RPMI7951 (cell line): Measurements from ENCODE around the gene CACNA1G. TPM values are rescaled to one million over a fixed set of nuclear protein-coding genes. Genes with fewer than 3 reads are reported as not detected.

Experiments
- DNase-seq: peaks from one replicate; pipeline ENCODE4 v3.0.0-alpha.2; 2012; ENCODE audit warnings: low read depth
- total RNA-seq: library from RNA; depleted of rRNA; stranded (reverse); fragments of >200 nt; shearing (Covaris generic); gene quantifications from 2 replicates; pipeline ENCODE4 v1.2.3, GENCODE V29; 2014

CACNA1G gene
- total RNA-seq, 1 experiment from 2014 or later, result 0.12 TPM

DNA sequence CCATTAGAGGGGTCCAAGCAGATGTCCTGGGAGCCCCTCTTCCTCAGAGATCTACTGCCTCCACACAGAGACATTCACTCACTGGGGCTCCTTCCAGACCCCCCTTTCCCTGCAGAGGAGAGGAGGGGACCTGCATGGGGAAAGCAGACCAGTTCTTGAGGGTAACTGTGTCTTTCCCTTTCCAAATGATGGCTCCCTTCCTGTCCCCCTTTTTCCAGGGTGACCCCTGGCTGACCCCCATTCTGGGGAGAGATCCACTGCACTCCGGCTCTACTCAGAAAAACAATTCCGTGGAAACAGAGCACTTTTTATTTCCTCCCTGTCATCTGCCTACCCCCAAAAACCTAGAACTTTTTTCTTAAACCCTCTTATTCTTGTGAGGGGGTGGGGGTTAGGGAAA, 6.4 kb downstream of the CACNA1G start:
- no peak for DNase-seq

DNA sequence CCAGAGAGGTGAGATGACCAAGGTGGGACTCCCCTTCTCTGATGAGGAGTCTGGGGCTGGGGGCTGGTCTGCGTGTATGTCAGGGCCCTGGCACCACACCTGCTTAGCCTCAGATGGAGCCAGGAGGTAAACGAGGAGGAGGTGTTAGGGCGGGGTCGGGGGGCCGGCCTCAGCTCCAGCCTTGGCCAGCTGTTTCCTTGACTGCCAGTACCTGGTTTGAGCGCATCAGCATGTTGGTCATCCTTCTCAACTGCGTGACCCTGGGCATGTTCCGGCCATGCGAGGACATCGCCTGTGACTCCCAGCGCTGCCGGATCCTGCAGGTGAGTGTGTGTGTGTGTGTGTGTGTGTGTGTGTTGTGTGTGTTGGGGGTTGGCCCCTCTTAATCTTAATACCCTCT, 8.1 kb downstream of the CACNA1G start:
- DNase-seq, result no peak

DNA sequence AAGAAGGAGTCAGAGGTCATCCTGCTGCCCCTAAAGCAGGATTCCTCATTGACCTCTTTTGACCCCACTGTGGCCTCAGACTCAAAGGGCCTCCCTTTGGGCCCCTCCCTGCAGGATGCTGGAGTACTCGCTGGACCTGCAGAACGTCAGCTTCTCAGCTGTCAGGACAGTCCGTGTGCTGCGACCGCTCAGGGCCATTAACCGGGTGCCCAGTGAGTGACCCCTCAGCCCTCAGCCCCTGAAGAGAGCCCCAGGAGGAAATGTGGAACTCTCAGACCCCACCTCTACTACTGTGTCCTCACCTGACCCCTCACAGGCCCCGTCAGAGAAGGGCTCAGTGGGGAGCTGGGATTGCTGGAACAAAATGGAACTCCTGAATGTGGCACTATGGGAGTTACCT, 9.1 kb downstream of the CACNA1G start:
- DNase-seq, result no peak

- DNase-seq, result no peak
These were observed 9.5 kb downstream of the CACNA1G start for GRCh38 chr17:50570032-50570431.

DNA sequence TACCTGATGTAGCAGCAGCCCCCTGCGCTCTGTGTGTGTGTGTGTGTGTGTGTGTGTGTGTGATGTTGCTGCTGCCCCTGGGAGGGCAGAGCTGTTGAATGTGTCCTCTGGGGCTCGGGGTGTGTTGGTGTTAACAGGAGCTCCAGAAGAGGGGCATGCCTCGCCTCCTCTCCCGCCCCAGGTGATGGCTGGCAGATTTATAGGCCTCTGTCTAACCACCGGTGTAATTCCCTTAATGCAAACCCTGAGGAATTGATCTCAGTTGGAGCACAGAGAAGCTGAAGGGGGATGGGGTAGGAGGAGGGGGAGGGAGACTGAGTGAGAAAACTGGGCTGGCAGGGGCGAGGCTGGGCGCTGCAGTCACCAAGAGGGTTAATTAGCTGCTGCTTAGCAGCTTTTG, 10.0 kb downstream of the CACNA1G start:
- no peak for DNase-seq

DNA sequence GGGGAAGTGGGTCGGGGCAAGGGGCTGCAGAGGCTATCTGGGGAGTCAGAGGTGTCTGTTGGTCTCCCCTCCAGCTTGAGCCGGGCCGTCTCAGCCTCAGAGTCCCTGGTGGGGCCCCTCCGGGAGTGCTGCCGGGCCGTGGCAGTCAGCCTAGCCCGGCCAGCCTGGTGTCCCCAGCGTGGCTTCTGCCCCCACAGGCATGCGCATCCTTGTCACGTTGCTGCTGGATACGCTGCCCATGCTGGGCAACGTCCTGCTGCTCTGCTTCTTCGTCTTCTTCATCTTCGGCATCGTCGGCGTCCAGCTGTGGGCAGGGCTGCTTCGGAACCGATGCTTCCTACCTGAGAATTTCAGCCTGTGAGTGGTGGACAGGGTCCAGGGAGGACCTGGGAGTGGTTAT, 11.2 kb downstream of the CACNA1G start:
- no peak for DNase-seq

DNA sequence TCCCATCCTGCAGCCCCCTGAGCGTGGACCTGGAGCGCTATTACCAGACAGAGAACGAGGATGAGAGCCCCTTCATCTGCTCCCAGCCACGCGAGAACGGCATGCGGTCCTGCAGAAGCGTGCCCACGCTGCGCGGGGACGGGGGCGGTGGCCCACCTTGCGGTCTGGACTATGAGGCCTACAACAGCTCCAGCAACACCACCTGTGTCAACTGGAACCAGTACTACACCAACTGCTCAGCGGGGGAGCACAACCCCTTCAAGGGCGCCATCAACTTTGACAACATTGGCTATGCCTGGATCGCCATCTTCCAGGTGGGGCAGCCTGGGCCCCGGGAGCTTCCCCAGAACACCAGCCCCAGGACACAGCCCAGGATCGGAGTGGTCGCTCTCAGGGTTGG, 12.0 kb downstream of the CACNA1G start:
- no peak for DNase-seq

- no peak for DNase-seq
These were observed 13.5 kb downstream of the CACNA1G start for GRCh38 chr17:50573866-50574611.

DNA sequence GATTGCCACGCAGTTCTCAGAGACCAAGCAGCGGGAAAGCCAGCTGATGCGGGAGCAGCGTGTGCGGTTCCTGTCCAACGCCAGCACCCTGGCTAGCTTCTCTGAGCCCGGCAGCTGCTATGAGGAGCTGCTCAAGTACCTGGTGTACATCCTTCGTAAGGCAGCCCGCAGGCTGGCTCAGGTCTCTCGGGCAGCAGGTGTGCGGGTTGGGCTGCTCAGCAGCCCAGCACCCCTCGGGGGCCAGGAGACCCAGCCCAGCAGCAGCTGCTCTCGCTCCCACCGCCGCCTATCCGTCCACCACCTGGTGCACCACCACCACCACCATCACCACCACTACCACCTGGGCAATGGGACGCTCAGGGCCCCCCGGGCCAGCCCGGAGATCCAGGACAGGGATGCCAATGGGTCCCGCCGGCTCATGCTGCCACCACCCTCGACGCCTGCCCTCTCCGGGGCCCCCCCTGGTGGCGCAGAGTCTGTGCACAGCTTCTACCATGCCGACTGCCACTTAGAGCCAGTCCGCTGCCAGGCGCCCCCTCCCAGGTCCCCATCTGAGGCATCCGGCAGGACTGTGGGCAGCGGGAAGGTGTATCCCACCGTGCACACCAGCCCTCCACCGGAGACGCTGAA, 15.2 kb downstream of the CACNA1G start:
- no peak for DNase-seq

DNA sequence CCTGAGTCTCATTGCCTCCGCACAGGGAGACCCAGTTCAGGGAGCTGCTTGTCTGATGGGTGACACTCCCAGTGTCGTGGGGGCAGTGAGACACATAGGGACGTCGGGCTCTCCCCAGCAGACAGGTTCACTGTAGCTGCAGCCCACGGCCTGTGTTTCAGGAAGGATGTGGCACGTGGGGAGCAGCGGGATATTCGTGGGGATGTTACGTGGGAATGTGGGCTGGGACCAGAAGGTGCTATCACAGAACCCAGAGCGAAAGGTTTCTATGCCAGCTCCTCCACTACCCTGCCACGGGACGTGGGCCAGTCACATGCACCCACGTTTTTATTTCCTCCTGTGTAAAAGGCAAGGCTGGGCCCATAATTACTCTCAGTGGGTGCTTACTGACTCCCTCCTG, 16.3 kb downstream of the CACNA1G start:
- DNase-seq, result no peak

GRCh38 chr17:50577451-50577954, 17.0 kb downstream of the CACNA1G start:
- DNase-seq, result no peak

- DNase-seq, result no peak
These were observed 17.7 kb downstream of the CACNA1G start for GRCh38 chr17:50578173-50578572.

GRCh38 chr17:50579399-50579798, 18.9 kb downstream of the CACNA1G start:
- no peak for DNase-seq

DNA sequence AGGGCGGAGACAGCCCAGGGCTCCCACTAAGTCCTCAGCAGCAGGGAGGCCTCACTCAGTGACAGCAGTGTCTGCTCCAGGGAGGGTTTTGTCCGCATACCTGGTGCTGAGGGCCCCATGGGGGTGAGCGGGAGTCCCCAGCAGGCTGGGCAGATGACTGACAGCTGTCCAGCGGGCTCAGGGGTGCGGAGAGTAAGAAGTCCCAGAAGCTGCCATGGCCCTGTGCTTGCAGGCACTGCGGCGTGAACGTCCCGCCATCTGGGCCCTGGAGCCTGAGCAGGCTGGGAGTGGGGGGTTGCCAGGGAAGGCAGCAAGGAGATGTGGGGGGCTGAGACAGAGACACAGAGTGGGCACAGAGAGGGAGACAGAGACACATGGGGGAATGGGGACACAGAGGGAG, 20.1 kb downstream of the CACNA1G start:
- no peak for DNase-seq

DNA sequence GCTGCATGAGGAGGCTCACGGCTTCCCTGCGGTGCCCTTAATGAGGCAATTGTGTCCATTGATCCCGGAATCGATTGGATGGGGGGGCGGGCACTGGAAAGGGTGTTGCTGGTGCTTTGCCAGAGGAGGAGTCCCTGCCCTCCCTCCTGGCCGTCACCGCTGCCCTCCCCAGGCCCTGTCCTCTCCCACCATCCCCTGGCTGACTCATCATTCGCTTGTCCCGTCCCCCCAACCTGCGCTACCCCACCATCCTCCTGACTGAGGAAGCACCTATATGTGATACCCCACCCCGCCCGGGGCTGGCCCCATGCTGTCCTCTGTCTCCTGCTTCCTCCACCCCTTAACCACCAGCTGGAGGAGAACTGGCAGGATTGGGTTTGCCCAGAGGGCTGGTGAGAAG, 20.8 kb downstream of the CACNA1G start:
- no peak for DNase-seq

- no peak for DNase-seq
These were observed 22.2 kb downstream of the CACNA1G start for GRCh38 chr17:50582741-50583140.

- DNase-seq, result no peak
These were observed 23.1 kb downstream of the CACNA1G start for GRCh38 chr17:50583641-50584040.

DNA sequence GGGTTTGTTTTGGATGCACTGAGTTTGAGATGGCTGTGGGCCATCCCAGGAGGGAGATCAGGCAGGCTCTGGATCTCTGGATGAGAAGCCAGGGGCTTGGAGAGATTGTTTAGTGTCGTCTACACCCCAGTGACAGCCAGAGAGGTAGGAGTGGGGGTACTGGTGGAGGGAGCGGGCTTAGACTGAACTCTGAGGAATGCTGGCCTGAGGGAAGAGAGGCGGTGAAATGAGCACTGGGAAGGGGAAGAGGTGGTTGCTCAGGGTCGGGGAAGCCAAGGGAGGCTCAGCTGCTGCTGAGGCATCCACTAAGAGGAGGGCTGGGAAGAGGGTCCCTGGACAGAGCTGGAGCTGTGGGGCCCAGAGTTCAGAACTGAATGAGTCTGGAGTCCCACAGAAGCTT, 23.6 kb downstream of the CACNA1G start:
- DNase-seq, result no peak

DNA sequence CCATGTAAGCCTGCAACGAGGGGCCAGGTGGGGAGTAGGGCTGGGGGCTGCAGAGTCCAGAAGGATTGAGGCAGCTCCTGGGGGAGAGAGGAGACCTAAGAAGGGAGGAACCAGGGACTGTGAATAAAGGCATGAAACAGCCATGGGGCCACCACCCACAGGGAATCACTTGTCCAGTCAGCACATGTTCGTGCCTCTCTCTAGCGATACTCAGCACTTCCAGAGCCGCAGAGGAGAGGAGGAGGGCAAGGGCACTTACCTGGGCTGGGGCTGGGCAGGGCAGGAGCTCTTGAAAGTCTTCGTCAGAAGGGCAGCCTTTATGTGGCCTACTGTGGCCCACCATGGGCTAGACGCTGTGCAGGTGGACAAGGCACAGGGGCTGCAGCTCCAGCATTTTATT, 24.2 kb downstream of the CACNA1G start:
- no peak for DNase-seq

DNA sequence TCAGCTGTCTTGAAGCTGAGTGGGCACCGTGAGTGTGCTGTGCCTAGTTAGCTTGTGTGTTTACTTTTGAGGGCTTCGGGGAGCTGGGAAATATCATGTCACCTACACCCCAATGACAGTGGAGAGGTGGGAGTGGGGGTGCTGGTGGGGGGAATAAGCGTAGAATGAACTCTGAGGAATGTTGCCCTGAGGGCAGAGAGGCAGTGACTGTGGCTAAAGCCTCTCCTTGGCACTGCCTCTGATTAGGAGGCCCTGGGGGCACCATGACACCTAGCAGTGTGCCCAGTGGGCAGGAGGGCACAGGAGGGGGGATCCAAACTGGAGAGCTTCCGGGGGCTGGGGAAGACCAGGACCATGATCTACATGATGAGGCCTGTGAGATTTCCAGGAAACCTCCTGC, 24.8 kb downstream of the CACNA1G start:
- DNase-seq, result no peak

- DNase-seq, result no peak
These were observed 25.4 kb downstream of the CACNA1G start for GRCh38 chr17:50585891-50586290.

GRCh38 chr17:50586421-50587247, 26.1 kb downstream of the CACNA1G start:
- no peak for DNase-seq

DNA sequence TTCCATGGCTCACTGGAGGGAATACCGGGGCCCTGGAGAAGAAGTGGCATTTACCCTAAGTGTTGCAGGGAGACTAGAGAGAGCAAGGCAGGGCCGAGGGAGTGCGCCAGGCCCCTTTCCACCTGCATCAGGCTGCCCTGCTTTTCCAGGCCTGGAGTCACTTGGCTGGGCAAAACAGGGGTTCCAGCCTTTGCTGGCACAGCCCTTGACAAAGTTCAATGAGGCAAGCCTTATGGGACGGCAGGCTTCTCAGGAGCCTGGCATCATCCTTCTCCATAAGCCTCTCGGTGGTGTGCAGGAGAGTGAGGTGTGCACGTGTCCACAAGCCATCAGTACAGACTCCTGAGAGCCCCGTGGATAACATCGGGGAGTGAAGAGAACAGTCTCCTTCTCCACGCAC, 27.1 kb downstream of the CACNA1G start:
- DNase-seq, result no peak
